K562 (cell line): ENCODE results near the gene GRPEL2. TPM values are rescaled to one million over a fixed set of nuclear protein-coding genes. Genes with fewer than 3 reads are reported as not detected.

Source experiments
- ARID2 ChIP-seq: fragments of 450-650 bp; IDR thresholded peaks from 2 replicates; pipeline ENCODE4 v1.6.1; 2017; ENCODE audit warnings: antibody characterized with exemption, mild to moderate bottlenecking
- CREM ChIP-seq: IDR thresholded peaks from 2 replicates; pipeline ENCODE4 v1.6.1; 2014; ENCODE audit warnings: antibody characterized with exemption, low read depth
- MCM3 ChIP-seq: fragments of 450-650 bp; IDR thresholded peaks from 2 replicates; pipeline ENCODE4 v1.6.1; 2016
- MTF1 ChIP-seq: fragments of 250-450 bp; sonication (Bioruptor Pico); IDR thresholded peaks from 2 replicates; pipeline ENCODE4 v1.9.0; 2021; ENCODE audit warnings: moderate library complexity, mild to moderate bottlenecking, inconsistent platforms, borderline replicate concordance
- NCOA2 ChIP-seq, 2 experiments: fragments of 450-650 bp; IDR thresholded peaks; 2 replicates each; pipeline ENCODE4 v1.6.1; 2018; ENCODE audit warnings: mild to moderate bottlenecking in 2 of 2, moderate library complexity in 1 of 2; ENCODE audit not compliant: partially characterized antibody in 2 of 2
- NCOR1 ChIP-seq: fragments of 450-650 bp; IDR thresholded peaks from 2 replicates; pipeline ENCODE4 v1.6.1; 2016; ENCODE audit warnings: mild to moderate bottlenecking, moderate library complexity
- RBFOX2 ChIP-seq: fragments of 200-400 bp; formaldehyde crosslinking; IDR thresholded peaks from 2 replicates; pipeline ENCODE4 v1.6.1; 2017; ENCODE audit warnings: low read depth, mild to moderate bottlenecking, low read length, moderate library complexity
- SETDB1 ChIP-seq: IDR thresholded peaks from one replicate; pipeline ENCODE4 v1.6.1; 2012; ENCODE audit warnings: low read length, control low read depth, inconsistent platforms
- SLC30A9 ChIP-seq: fragments of 250-450 bp; sonication (Bioruptor Pico); IDR thresholded peaks from 2 replicates; pipeline ENCODE4 v1.8.0; 2022; ENCODE audit warnings: mild to moderate bottlenecking, moderate library complexity
- TCF15 ChIP-seq: fragments of 250-450 bp; sonication (Bioruptor Pico); IDR thresholded peaks from 2 replicates; pipeline ENCODE4 v1.8.0; 2022; ENCODE audit warnings: moderate library complexity, mild to moderate bottlenecking, inconsistent platforms
- TFAP4 ChIP-seq: sonication (generic); formaldehyde crosslinking; IDR thresholded peaks from 2 replicates; pipeline ENCODE4 v1.8.0; 2022; ENCODE audit warnings: missing genetic modification reagents, mild to moderate bottlenecking, moderate library complexity, borderline replicate concordance
- XRCC4 ChIP-seq: IDR thresholded peaks from one replicate; pipeline ENCODE4 v1.6.1; 2011; ENCODE audit not compliant: insufficient read depth, insufficient read length; ENCODE audit errors: extremely low read depth
- YBX1 ChIP-seq: fragments of 450-650 bp; IDR thresholded peaks from 2 replicates; pipeline ENCODE4 v1.7.1; 2016; ENCODE audit warnings: mild to moderate bottlenecking
- ZBTB40 ChIP-seq, 2 experiments: fragments of 450-650 bp in 1 of 2; sonication (generic) in 1 of 2; formaldehyde crosslinking in 1 of 2; IDR thresholded peaks; 2 replicates each; pipeline versions ENCODE4 v1.7.1 to v1.9.0; 2016 to 2022; ENCODE audit warnings: inconsistent platforms in 1 of 2, mild to moderate bottlenecking in 1 of 2, missing genetic modification reagents in 1 of 2
- ZC3H11A ChIP-seq: IDR thresholded peaks from 2 replicates; pipeline ENCODE4 v1.6.1; 2012; ENCODE audit warnings: low read depth, low read length, improper control_type of control experiment
- ZFP91 ChIP-seq: sonication (generic); formaldehyde crosslinking; IDR thresholded peaks from 2 replicates; pipeline ENCODE4 v1.8.0; 2022; ENCODE audit warnings: mild to moderate bottlenecking, missing genetic modification reagents
- ZFX ChIP-seq: sonication (generic); formaldehyde crosslinking; IDR thresholded peaks from 2 replicates; pipeline ENCODE4 v1.8.0; 2022; ENCODE audit warnings: mild to moderate bottlenecking, missing genetic modification reagents, moderate library complexity
- polyA plus RNA-seq, 8 experiments: library from polyadenylated mRNA; depleted of rRNA in 4 of 8; stranded (reverse) in 5 of 8; unstranded in 3 of 8; fragments of >200 nt; fragmentation: Nextera tagmentation in 2 of 8; fragmentation: Illumina TruSeq in 1 of 8; extraction: Ambion mirVana in 2 of 8; extraction: Trizol in 1 of 8; gene quantifications; 2 replicates each; pipeline versions ENCODE4 v1.2.1 to v1.2.3, GENCODE V29; 2011 to 2014; ENCODE audit warnings: inconsistent platforms in 1 of 8, missing spikeins in 1 of 8
- total RNA-seq, 7 experiments: library from RNA; depleted of rRNA in 6 of 7; stranded (reverse); fragments of >200 nt in 6 of 7; fragmentation: Illumina TruSeq in 2 of 7; extraction: Trizol in 2 of 7; gene quantifications; 2 replicates each; pipeline versions ENCODE4 v1.2.1 to v1.2.3, GENCODE V29; 2011 to 2021; ENCODE audit warnings: low replicate concordance in 1 of 7

The GRPEL2 gene
- total and polyA plus RNA-seq, 9 of the 15 experiments (the other 6 are each of a cell fraction or from before 2014, with no cell fraction given) = 11.2 to 40.5 (median 25.8) TPM

- TF ChIP-seq SETDB1 (no peak), ZC3H11A (no peak), TCF15 (CRISPR knock-in tag) (no peak), ZFP91 (no peak), ARID2 (0 out of 2 replicates have a peak, but pooled peaks have one; percentile 25), SLC30A9 (CRISPR knock-in tag) (no peak), CREM (0 out of 2 replicates have a peak, but pooled peaks have one; percentile 21), RBFOX2 (no peak), YBX1 (no peak), MTF1 (CRISPR knock-in tag) (no peak), MCM3 (no peak), XRCC4 (no peak), NCOA2 (IDR thresholded peaks at IDR 0.05; ENCODE audit: partially characterized antibody in 2 of 2) (no peak), TFAP4 (CRISPR knock-in tag) (0 out of 2 replicates have a peak, but pooled peaks have one; percentile 15), NCOR1 (no peak), ZBTB40 (IDR thresholded peaks at IDR 0.05) (no peak), ZBTB40 (CRISPR knock-in tag; IDR thresholded peaks at IDR 0.05) (no peak), ZFX (CRISPR knock-in tag) (no peak)
Measured at GRCh38 chr5:149371296-149371962, 26.1 kb downstream of the GRPEL2 start (continued).
